C4-2B (cell line): ENCODE data around the gene B9D1.

Source experiments
- ZFX ChIP-seq: fragments of 450-650 bp; IDR thresholded peaks from 2 replicates; pipeline ENCODE4 v1.6.1; 2017
- TF ChIP-seq, protein P1 (sequence below): fragments of 450-650 bp; conservative IDR thresholded peaks from 2 replicates; pipeline ENCODE4 v1.5.1; 2017; ENCODE audit warnings: mild to moderate bottlenecking

DNA sequence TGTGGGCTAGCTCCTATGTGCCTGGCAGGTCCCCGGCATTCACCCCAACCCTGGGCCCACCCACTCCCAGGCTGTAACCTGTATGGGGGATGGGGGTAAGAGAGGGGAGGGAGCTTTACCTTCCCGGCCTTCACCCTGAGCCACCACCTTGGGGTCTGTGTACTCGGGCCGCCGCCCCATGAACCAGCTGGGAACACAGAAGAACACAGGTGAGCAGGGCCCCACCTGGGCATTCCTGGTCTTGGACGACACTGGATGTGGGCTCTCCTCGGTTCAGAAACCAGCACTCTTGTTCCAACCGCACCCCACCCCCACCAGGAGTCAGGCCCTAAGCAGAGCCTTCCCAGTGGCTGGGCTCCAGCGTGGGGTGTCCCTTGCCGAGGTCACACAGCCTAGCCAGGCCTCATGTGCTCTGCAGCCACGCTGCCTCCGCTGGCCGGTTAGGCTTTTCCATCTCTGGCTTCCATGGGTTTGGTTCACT, 18.8 kb downstream of the B9D1 start:
- TF ChIP-seq, protein P1, sequence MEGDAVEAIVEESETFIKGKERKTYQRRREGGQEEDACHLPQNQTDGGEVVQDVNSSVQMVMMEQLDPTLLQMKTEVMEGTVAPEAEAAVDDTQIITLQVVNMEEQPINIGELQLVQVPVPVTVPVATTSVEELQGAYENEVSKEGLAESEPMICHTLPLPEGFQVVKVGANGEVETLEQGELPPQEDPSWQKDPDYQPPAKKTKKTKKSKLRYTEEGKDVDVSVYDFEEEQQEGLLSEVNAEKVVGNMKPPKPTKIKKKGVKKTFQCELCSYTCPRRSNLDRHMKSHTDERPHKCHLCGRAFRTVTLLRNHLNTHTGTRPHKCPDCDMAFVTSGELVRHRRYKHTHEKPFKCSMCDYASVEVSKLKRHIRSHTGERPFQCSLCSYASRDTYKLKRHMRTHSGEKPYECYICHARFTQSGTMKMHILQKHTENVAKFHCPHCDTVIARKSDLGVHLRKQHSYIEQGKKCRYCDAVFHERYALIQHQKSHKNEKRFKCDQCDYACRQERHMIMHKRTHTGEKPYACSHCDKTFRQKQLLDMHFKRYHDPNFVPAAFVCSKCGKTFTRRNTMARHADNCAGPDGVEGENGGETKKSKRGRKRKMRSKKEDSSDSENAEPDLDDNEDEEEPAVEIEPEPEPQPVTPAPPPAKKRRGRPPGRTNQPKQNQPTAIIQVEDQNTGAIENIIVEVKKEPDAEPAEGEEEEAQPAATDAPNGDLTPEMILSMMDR, result no peak
- TF ChIP-seq ZFX, result no peak
